ENCODE data around the gene KIF1A.

GRCh38 chr2:240721596-240722180, 98.3 kb downstream of the KIF1A start:
- no peak for TF ChIP-seq CTCF (IDR thresholded peaks at IDR 0.05)
- no peak for TF ChIP-seq POLR2AphosphoS5 (IDR thresholded peaks at IDR 0.05)
